ENCODE results near the gene PPIP5K2.

The PPIP5K2 gene

DNA sequence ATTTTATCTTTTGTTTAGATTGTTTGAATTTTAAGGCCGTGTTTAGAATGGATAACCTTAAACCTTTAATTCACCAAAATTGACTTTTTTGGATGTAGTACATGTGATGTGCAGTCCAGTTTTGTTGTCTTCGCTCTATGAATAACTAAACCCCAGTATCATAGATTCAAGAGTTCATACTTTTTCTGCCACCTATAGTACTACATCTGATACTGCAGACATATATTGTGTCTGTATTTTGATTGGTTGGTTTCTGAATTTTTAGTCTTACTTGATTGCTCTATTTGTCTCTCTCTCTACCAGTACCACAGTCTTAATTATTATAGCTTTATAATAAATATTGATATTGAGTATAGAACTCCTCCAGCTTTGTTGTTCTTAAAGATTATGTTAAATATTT, 58.1 kb downstream of the PPIP5K2 start:
- TF ChIP-seq, protein P1, sequence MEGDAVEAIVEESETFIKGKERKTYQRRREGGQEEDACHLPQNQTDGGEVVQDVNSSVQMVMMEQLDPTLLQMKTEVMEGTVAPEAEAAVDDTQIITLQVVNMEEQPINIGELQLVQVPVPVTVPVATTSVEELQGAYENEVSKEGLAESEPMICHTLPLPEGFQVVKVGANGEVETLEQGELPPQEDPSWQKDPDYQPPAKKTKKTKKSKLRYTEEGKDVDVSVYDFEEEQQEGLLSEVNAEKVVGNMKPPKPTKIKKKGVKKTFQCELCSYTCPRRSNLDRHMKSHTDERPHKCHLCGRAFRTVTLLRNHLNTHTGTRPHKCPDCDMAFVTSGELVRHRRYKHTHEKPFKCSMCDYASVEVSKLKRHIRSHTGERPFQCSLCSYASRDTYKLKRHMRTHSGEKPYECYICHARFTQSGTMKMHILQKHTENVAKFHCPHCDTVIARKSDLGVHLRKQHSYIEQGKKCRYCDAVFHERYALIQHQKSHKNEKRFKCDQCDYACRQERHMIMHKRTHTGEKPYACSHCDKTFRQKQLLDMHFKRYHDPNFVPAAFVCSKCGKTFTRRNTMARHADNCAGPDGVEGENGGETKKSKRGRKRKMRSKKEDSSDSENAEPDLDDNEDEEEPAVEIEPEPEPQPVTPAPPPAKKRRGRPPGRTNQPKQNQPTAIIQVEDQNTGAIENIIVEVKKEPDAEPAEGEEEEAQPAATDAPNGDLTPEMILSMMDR (IDR thresholded peaks at IDR 0.05; ENCODE audit: low read length), result no peak
- TF ChIP-seq EZH2 (optimal IDR thresholded peaks at IDR 0.05; ENCODE audit: low read depth, low read length), result no peak
- no peak for TF ChIP-seq EZH2phosphoT487 (IDR thresholded peaks at IDR 0.05; ENCODE audit: low read length)

DNA sequence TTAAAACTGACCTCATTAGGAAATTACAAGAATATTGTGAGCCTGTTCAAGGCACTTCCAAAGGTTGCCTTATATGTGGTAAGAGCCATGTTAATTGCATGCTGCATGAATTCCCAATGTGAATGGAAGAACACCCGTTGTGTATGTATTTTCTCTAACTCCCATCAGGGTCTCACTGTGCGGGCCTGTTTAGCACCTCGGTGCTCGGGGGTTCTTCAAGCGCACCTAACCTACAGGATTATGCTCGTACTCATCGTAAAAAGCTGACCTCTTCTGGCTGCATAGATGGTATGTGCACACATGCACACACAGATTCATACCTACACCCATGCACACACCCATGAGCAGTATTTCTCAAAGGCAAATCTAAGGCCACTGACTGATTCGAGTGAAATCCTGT, 66.1 kb downstream of the PPIP5K2 start:
- no peaks in the 10 kb centered on the region for H3K79me2 ChIP-seq (ENCODE audit: low read length)
- H3K4me3 ChIP-seq (ENCODE audit: low read length), result no peak overlapping the region
- TF ChIP-seq, protein P1 (IDR thresholded peaks at IDR 0.05; ENCODE audit: low read length), result no peak
- TF ChIP-seq EZH2 (optimal IDR thresholded peaks at IDR 0.05; ENCODE audit: low read depth, low read length) (no peak), EZH2phosphoT487 (IDR thresholded peaks at IDR 0.05; ENCODE audit: low read length) (no peak)
- DNase-seq, result no peak
- no peak overlapping the region for H3K9ac ChIP-seq (ENCODE audit: low read length)
- H3K9me3 ChIP-seq (replicated peaks; ENCODE audit: insufficient read depth, low read length), result no peaks in the 10 kb centered on the region
- H3K36me3 ChIP-seq (replicated peaks; ENCODE audit: insufficient read depth, low read length), result no peaks in the 10 kb centered on the region; the same call in none of the 2 replicates
- no peak overlapping the region for H2AFZ ChIP-seq (ENCODE audit: low read length)
- no peaks in the 10 kb centered on the region for H3F3A ChIP-seq (ENCODE audit: insufficient read depth, low read length)
- no peak overlapping the region for H3K4me2 ChIP-seq (ENCODE audit: low read depth, low read length)
- no peak overlapping the region for H3K27ac ChIP-seq (ENCODE audit: low read length)
- no peaks in the 10 kb centered on the region for H3K9me2 ChIP-seq (replicated peaks; ENCODE audit: insufficient read depth, low read length)
- no peaks in the 10 kb centered on the region for H4K20me1 ChIP-seq (ENCODE audit: insufficient read depth, low read length)
- H3K4me1 ChIP-seq (ENCODE audit: low read length), result no peaks in the 10 kb centered on the region
- no peaks in the 10 kb centered on the region for H3K27me3 ChIP-seq (replicated peaks; ENCODE audit: insufficient read depth, low read length)

More for the DNA sequence above, 58.1 kb downstream of the PPIP5K2 start:
- H3K27ac ChIP-seq (ENCODE audit: low read length), result no peak overlapping the region
- no peaks in the 10 kb centered on the region for H3K27me3 ChIP-seq (replicated peaks; ENCODE audit: insufficient read depth, low read length)
- no peaks in the 10 kb centered on the region for H3K9me3 ChIP-seq (replicated peaks; ENCODE audit: insufficient read depth, low read length)
- H3K79me2 ChIP-seq (ENCODE audit: low read length), result no peaks in the 10 kb centered on the region
- no peaks in the 10 kb centered on the region for H3K4me1 ChIP-seq (ENCODE audit: low read length)
- H4K20me1 ChIP-seq (ENCODE audit: insufficient read depth, low read length), result no peaks in the 10 kb centered on the region
- no peak overlapping the region for H3K9ac ChIP-seq (ENCODE audit: low read length)
- no peak overlapping the region for H2AFZ ChIP-seq (ENCODE audit: low read length)
- no peaks in the 10 kb centered on the region for H3K9me2 ChIP-seq (replicated peaks; ENCODE audit: insufficient read depth, low read length)
- no peak for DNase-seq
- no peak overlapping the region for H3K4me3 ChIP-seq (ENCODE audit: low read length)
- no peaks in the 10 kb centered on the region for H3F3A ChIP-seq (ENCODE audit: insufficient read depth, low read length)
- H3K36me3 ChIP-seq (replicated peaks; ENCODE audit: insufficient read depth, low read length), result no peaks in the 10 kb centered on the region; the same call in 1 of the 2 replicates
- no peak overlapping the region for H3K4me2 ChIP-seq (ENCODE audit: low read depth, low read length)

DNA sequence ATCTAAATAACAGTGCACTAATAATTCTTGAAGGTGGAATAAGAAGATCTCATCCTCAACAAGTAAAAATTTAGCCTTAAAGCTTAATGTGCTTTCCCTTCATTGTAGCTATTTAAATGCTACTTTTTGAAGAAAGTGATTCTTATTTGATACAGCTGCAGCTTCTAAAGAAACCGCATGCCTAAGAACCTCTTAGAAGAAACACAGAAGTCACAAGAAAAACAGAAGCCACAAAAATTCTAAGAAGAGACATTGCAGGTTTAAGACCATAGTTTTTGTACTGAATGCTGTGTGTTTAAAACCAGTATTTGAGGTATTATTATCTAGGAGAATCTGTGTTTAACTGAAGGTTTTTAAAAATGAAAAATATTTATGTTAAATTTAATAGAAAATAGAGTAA, 68.3 kb downstream of the PPIP5K2 start:
- H3K4me2 ChIP-seq (ENCODE audit: low read depth, low read length), result no peak overlapping the region
- H2AFZ ChIP-seq (ENCODE audit: low read length), result no peak overlapping the region
- no peak overlapping the region for H3K9ac ChIP-seq (ENCODE audit: low read length)
- no peaks in the 10 kb centered on the region for H3K9me3 ChIP-seq (replicated peaks; ENCODE audit: insufficient read depth, low read length)
- no peaks in the 10 kb centered on the region for H3K4me1 ChIP-seq (ENCODE audit: low read length)
- H3K4me3 ChIP-seq (ENCODE audit: low read length), result no peak overlapping the region
- H3F3A ChIP-seq (ENCODE audit: insufficient read depth, low read length), result no peaks in the 10 kb centered on the region
- no peak for DNase-seq
- no peaks in the 10 kb centered on the region for H3K79me2 ChIP-seq (ENCODE audit: low read length)
- H3K36me3 ChIP-seq (replicated peaks; ENCODE audit: insufficient read depth, low read length), result no peaks in the 10 kb centered on the region; the same call in none of the 2 replicates
- H3K27me3 ChIP-seq (replicated peaks; ENCODE audit: insufficient read depth, low read length), result no peaks in the 10 kb centered on the region
- H3K9me2 ChIP-seq (replicated peaks; ENCODE audit: insufficient read depth, low read length), result no peaks in the 10 kb centered on the region
- no peak overlapping the region for H3K27ac ChIP-seq (ENCODE audit: low read length)
- TF ChIP-seq EZH2 (optimal IDR thresholded peaks at IDR 0.05; ENCODE audit: low read depth, low read length) (no peak), EZH2phosphoT487 (IDR thresholded peaks at IDR 0.05; ENCODE audit: low read length) (no peak)
- TF ChIP-seq, protein P1 (IDR thresholded peaks at IDR 0.05; ENCODE audit: low read length), result no peak
- H4K20me1 ChIP-seq (ENCODE audit: insufficient read depth, low read length), result no peaks in the 10 kb centered on the region
